Stimulated activated memory B cell treated with anti-CD40 and anti-IgM and Interleukin-4, amounts not matched to agents 10 μg/mL and 1 μg/mL and 100 μg/mL, for 72 hours (primary cell): ENCODE measurements around the gene BTBD3.

Experiments
- ATAC-seq: fragments of 150-1000 bp; cut with Tn5 transposase; 2 replicates; pipeline ENCODE4 v1.10.0; 2021
- H3K27ac Mint-ChIP-seq: one replicate; pipeline ENCODE4 v1.8.0; 2022; ENCODE audit warnings: mild to moderate bottlenecking, mixed read lengths
- H3K27me3 Mint-ChIP-seq: one replicate; pipeline ENCODE4 v1.8.0; 2022; ENCODE audit warnings: mixed read lengths
- H3K36me3 Mint-ChIP-seq: one replicate; pipeline ENCODE4 v1.8.0; 2022; ENCODE audit warnings: mixed read lengths
- H3K4me1 Mint-ChIP-seq: one replicate; pipeline ENCODE4 v1.8.0; 2022; ENCODE audit warnings: mixed read lengths
- H3K4me3 Mint-ChIP-seq: one replicate; pipeline ENCODE4 v1.8.0; 2022; ENCODE audit warnings: mild to moderate bottlenecking, moderate library complexity, mixed read lengths
- H3K9me3 Mint-ChIP-seq: one replicate; pipeline ENCODE4 v1.8.0; 2022; ENCODE audit warnings: mixed read lengths

The BTBD3 gene

GRCh38 chr20:11917663-11918062 lies at the start of gene BTBD3:
Gene BTBD3 (plus strand): TSS chr20:11917893. CDS start chr20:11918276, 383 bp downstream.
- ATAC-seq, result no peak
- no peak within 1 kb of the TSS for H3K27ac Mint-ChIP-seq
- no peaks in the 10 kb centered on the region for H3K4me1 Mint-ChIP-seq
- no peaks in the 10 kb centered on the region for H3K9me3 Mint-ChIP-seq
- no peaks in the 10 kb centered on the region for H3K36me3 Mint-ChIP-seq
- H3K27me3 Mint-ChIP-seq, result no peaks in the 10 kb centered on the region
- no peak within 1 kb of the TSS for H3K4me3 Mint-ChIP-seq

DNA sequence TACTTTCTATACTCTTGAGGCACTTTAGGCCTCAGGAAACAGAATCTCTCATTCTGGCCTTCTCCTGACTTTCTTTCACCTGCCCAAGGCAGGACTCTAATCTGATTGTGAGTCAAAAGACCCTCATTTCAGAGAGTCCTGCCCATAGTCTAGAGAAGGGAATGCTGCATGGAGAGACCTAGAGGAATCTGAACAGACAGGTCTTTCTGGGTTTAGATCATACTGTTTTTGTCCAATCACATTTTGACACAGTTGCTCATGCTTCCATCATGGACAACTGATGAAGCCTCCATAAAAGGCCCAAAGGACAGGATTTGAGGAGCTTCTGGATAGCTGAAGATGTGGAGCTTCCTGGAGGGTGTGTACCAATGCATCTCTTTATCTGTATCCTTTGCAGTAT lies 48.1 kb upstream of the BTBD3 start:
- Mint-ChIP-seq H3K9me3 (peaks cover 13% of the 10 kb centered on the region), H3K27me3 (no peaks in the 10 kb centered on the region), H3K4me1 (no peaks in the 10 kb centered on the region), H3K27ac (no peak overlapping the region), H3K4me3 (no peak overlapping the region), H3K36me3 (no peaks in the 10 kb centered on the region)
- ATAC-seq, result no peak

- Mint-ChIP-seq H3K9me3 (peaks cover 9% of the 10 kb centered on the region), H3K4me3 (no peak overlapping the region), H3K36me3 (no peaks in the 10 kb centered on the region), H3K4me1 (no peaks in the 10 kb centered on the region), H3K27ac (no peak overlapping the region), H3K27me3 (no peaks in the 10 kb centered on the region)
- no peak for ATAC-seq
These were observed 47.3 kb upstream of the BTBD3 start for GRCh38 chr20:11870411-11870810.

- H3K27me3 Mint-ChIP-seq, result no peaks in the 10 kb centered on the region
- no peaks in the 10 kb centered on the region for H3K36me3 Mint-ChIP-seq
- ATAC-seq, result no peak
- H3K4me3 Mint-ChIP-seq, result no peak overlapping the region
- H3K4me1 Mint-ChIP-seq, result no peaks in the 10 kb centered on the region
- H3K27ac Mint-ChIP-seq, result no peak overlapping the region
- peaks cover 9% of the 10 kb centered on the region for H3K9me3 Mint-ChIP-seq
These were observed 41.1 kb upstream of the BTBD3 start for GRCh38 chr20:11876555-11876954.

- Mint-ChIP-seq H3K36me3 (no peaks in the 10 kb centered on the region), H3K4me1 (no peaks in the 10 kb centered on the region), H3K9me3 (peaks cover 10% of the 10 kb centered on the region), H3K4me3 (no peak overlapping the region), H3K27me3 (no peaks in the 10 kb centered on the region), H3K27ac (no peak overlapping the region)
- ATAC-seq, result no peak
These were observed 37.0 kb upstream of the BTBD3 start for GRCh38 chr20:11880680-11881079.

DNA sequence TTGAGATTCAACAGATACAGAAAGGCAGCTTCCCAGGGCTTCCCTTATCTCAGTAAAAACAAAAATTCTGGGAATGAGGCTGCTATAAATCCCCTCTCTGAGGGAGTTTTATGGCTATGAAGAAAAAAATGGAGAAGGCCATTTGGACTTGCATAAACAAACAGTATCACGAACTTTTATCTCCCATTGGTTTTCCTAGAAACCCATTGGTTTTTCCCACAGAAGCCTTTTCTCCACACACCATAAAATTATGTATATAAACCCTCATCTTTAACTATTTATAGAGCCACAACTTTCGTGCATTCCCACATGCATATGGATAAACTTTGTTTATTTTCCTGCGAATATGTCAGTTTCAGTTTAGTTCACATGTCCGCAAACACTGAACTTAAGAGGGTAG lies 36.2 kb upstream of the BTBD3 start:
- peaks cover 6% of the 10 kb centered on the region for H3K9me3 Mint-ChIP-seq
- H3K4me1 Mint-ChIP-seq, result no peaks in the 10 kb centered on the region
- no peak overlapping the region for H3K4me3 Mint-ChIP-seq
- no peak for ATAC-seq
- H3K36me3 Mint-ChIP-seq, result no peaks in the 10 kb centered on the region
- no peaks in the 10 kb centered on the region for H3K27me3 Mint-ChIP-seq
- H3K27ac Mint-ChIP-seq, result no peak overlapping the region

GRCh38 chr20:11882651-11883050 lies 35.0 kb upstream of the BTBD3 start:
- Mint-ChIP-seq H3K27ac (no peak overlapping the region), H3K4me1 (no peaks in the 10 kb centered on the region), H3K4me3 (no peak overlapping the region), H3K27me3 (no peaks in the 10 kb centered on the region), H3K36me3 (no peaks in the 10 kb centered on the region), H3K9me3 (peaks cover 2% of the 10 kb centered on the region)
- no peak for ATAC-seq

DNA sequence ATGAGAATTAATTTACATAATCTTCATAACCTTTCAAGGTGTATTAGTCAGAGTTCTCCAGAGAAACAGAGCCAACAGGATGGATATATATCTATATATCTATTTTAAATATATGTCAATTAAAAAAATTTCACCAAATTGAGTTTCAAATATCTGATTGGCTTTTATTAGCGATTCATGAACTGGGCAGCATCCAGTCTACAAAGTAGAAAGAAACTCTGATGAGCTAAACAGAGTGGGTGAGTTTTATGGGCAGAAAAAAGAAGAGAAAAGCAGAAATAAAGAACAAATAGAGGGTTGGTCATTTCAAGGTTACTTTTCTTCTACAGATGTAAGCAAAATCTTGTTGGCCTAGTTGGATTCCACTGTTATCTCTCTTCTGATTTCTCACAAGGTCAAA lies 29.0 kb upstream of the BTBD3 start:
- Mint-ChIP-seq H3K27ac (no peak overlapping the region), H3K4me1 (no peaks in the 10 kb centered on the region), H3K27me3 (peaks cover 10% of the 10 kb centered on the region), H3K9me3 (peaks cover 9% of the 10 kb centered on the region), H3K36me3 (no peaks in the 10 kb centered on the region), H3K4me3 (no peak overlapping the region)
- ATAC-seq, result no peak

GRCh38 chr20:11890331-11891076 lies 27.2 kb upstream of the BTBD3 start:
- H3K4me3 Mint-ChIP-seq, result peak overlapping the region; percentile 36

DNA sequence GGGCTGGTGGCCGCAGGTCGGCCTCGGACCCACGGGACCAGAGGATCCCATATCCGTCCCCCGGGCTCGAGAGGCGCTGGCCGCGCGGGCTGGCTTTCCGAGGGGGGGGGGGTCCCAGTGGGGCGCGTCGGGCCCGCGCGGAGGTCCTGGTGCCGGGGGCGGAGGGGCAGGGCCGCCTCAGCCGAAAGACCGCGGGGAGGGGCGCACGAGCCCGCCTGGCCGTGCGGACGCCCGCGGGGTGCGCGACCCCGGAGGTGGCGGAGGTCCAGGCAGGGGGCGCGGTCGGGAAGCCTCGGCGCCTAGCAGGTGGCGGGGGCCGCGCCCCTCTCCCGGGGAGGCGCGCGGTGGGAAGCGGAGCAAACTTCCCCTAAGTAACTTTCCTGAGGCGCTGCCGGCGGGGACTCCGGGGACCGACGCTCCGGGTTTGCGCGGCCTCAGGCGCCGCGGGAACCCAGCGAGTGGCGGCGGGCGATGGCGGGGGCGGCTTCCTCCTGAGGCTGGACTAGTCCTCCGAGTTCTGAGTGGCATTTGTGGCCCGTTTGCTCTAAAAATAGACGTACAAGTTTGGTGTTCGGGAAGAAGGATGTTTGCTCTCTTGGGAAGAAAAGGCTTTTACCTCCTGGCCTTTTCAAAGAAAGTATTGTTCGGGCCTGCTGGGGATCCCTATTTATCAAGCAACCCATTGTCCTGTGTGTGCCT lies 26.5 kb upstream of the BTBD3 start:
- peaks cover 10% of the 10 kb centered on the region for H3K27me3 Mint-ChIP-seq
- H3K27ac Mint-ChIP-seq, result no peak overlapping the region
- peak overlapping the region; percentile 48 for H3K4me3 Mint-ChIP-seq
- H3K36me3 Mint-ChIP-seq, result no peaks in the 10 kb centered on the region
- H3K4me1 Mint-ChIP-seq, result no peaks in the 10 kb centered on the region
- H3K9me3 Mint-ChIP-seq, result peaks cover 9% of the 10 kb centered on the region
- peak; percentile 52 for ATAC-seq

More at GRCh38 chr20:11890331-11891076, 27.2 kb upstream of the BTBD3 start:
- ATAC-seq, result peak; percentile 72
- no peaks in the 10 kb centered on the region for H3K4me1 Mint-ChIP-seq
- H3K27me3 Mint-ChIP-seq, result peaks cover 10% of the 10 kb centered on the region
- H3K36me3 Mint-ChIP-seq, result no peaks in the 10 kb centered on the region
- no peak overlapping the region for H3K27ac Mint-ChIP-seq
- H3K9me3 Mint-ChIP-seq, result peaks cover 9% of the 10 kb centered on the region

- H3K4me3 Mint-ChIP-seq, result peak overlapping the region; percentile 48
- no peaks in the 10 kb centered on the region for H3K4me1 Mint-ChIP-seq
- ATAC-seq, result no peak
- H3K27me3 Mint-ChIP-seq, result peaks cover 10% of the 10 kb centered on the region
- H3K27ac Mint-ChIP-seq, result no peak overlapping the region
- peaks cover 9% of the 10 kb centered on the region for H3K9me3 Mint-ChIP-seq
- H3K36me3 Mint-ChIP-seq, result no peaks in the 10 kb centered on the region
These were observed 25.7 kb upstream of the BTBD3 start for GRCh38 chr20:11891776-11892545.

- no peak overlapping the region for H3K4me3 Mint-ChIP-seq
- peaks cover 10% of the 10 kb centered on the region for H3K27me3 Mint-ChIP-seq
- no peak overlapping the region for H3K27ac Mint-ChIP-seq
- H3K4me1 Mint-ChIP-seq, result no peaks in the 10 kb centered on the region
- no peaks in the 10 kb centered on the region for H3K36me3 Mint-ChIP-seq
- no peak for ATAC-seq
- H3K9me3 Mint-ChIP-seq, result peaks cover 6% of the 10 kb centered on the region
These were observed 23.6 kb upstream of the BTBD3 start for GRCh38 chr20:11894062-11894461.

DNA sequence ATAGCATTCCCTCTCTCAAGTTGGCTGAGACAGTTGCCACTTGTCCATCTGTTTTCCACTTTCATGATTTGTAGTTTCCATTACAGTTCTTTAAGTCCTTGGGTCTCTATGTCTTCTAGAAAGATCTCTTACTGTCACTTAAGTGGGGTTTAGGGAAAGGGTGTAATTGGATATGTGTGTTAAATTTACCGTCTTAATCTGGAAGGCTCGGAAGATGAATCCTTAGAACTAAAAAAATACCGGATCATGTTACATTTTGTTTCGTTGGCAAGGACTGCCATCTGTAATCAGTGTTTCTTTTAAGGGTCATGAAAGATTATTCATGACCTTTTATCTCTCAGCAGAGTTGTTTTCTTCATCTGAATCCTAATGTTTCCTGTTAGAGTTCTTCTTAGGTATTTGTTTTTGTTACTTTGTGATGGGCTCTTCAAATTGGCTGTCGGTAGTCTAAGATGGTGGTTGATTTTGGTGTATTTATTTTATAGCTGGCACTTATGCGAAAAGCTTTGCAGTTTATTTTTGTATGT lies 21.8 kb upstream of the BTBD3 start:
- Mint-ChIP-seq H3K36me3 (no peaks in the 10 kb centered on the region), H3K27ac (no peak overlapping the region), H3K9me3 (peaks cover 3% of the 10 kb centered on the region), H3K4me3 (no peak overlapping the region), H3K4me1 (no peaks in the 10 kb centered on the region), H3K27me3 (no peaks in the 10 kb centered on the region)
- ATAC-seq, result no peak

DNA sequence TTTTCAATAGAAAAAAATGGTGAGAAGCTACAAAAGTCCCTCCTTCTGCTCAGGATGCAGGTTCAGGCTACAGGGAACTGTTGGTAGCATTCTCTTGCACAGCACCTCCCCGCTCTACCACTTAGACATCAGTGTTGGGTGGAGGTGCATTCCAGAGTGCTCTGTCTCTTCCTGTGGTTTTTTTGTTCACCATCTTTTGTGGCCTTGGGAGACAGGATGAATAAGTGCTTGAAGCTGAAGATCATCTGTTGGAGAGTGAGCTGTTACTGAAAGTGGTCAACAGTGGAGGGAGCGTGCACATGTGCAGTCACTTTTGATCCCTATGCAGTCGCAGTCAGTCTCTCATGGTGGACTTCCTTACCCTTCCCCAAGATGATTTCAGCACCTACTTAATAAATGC lies 16.6 kb upstream of the BTBD3 start:
- Mint-ChIP-seq H3K27ac (no peak overlapping the region), H3K4me1 (no peaks in the 10 kb centered on the region), H3K9me3 (no peaks in the 10 kb centered on the region), H3K36me3 (no peaks in the 10 kb centered on the region), H3K4me3 (no peak overlapping the region), H3K27me3 (no peaks in the 10 kb centered on the region)
- ATAC-seq, result no peak

GRCh38 chr20:11902285-11902697 lies 15.4 kb upstream of the BTBD3 start:
- Mint-ChIP-seq H3K4me3 (no peak overlapping the region), H3K36me3 (no peaks in the 10 kb centered on the region), H3K4me1 (no peaks in the 10 kb centered on the region), H3K27me3 (no peaks in the 10 kb centered on the region), H3K9me3 (no peaks in the 10 kb centered on the region), H3K27ac (no peak overlapping the region)
- ATAC-seq, result no peak
